Memory B cell (primary cell): Measurements from ENCODE around the gene PRCP.

ENCODE experiments used
- ATAC-seq: fragments of 150-1000 bp; cut with Tn5 transposase; 2 replicates; pipeline ENCODE4 v1.10.0; 2021; ENCODE audit warnings: low read depth, mild to moderate bottlenecking, moderate library complexity
- DNase-seq, 2 donors: peaks; one replicate each; pipeline ENCODE4 v3.0.0; 2022; ENCODE audit warnings: low spot score in 2 of 2
- H3K27ac Mint-ChIP-seq: one replicate; pipeline ENCODE4 v1.8.0; 2022; ENCODE audit warnings: mild to moderate bottlenecking, moderate library complexity, mixed read lengths
- H3K27me3 Mint-ChIP-seq: one replicate; pipeline ENCODE4 v1.8.0; 2022; ENCODE audit warnings: mixed read lengths
- H3K36me3 Mint-ChIP-seq: one replicate; pipeline ENCODE4 v1.8.0; 2022; ENCODE audit warnings: mild to moderate bottlenecking, mixed read lengths
- H3K4me1 Mint-ChIP-seq: one replicate; pipeline ENCODE4 v1.8.0; 2022; ENCODE audit warnings: mixed read lengths
- H3K4me3 Mint-ChIP-seq: one replicate; pipeline ENCODE4 v1.8.0; 2022; ENCODE audit warnings: mild to moderate bottlenecking, moderate library complexity, mixed read lengths
- H3K9me3 Mint-ChIP-seq: one replicate; pipeline ENCODE4 v1.8.0; 2022; ENCODE audit warnings: mixed read lengths

Gene PRCP

GRCh38 chr11:82854242-82854641, 46.0 kb downstream of the PRCP start:
- no peak for ATAC-seq

GRCh38 chr11:82848829-82849228, 51.4 kb downstream of the PRCP start:
- H3K4me1 Mint-ChIP-seq: peaks cover 7% of the 10 kb centered on the region
- H3K27ac Mint-ChIP-seq: no peak overlapping the region
- no peaks in the 10 kb centered on the region for H3K27me3 Mint-ChIP-seq
- ATAC-seq (no peak), DNase-seq (no peak)
- no peaks in the 10 kb centered on the region for H3K9me3 Mint-ChIP-seq
- no peak overlapping the region for H3K4me3 Mint-ChIP-seq
- H3K36me3 Mint-ChIP-seq: peaks cover 19% of the 10 kb centered on the region

More at GRCh38 chr11:82854242-82854641, 46.0 kb downstream of the PRCP start:
- H3K27me3 Mint-ChIP-seq: no peaks in the 10 kb centered on the region
- H3K9me3 Mint-ChIP-seq: peaks cover 4% of the 10 kb centered on the region
- DNase-seq: no peak
- no peak overlapping the region for H3K4me3 Mint-ChIP-seq
- H3K36me3 Mint-ChIP-seq: peaks cover 23% of the 10 kb centered on the region
- H3K27ac Mint-ChIP-seq: no peak overlapping the region
- peaks cover 17% of the 10 kb centered on the region for H3K4me1 Mint-ChIP-seq

GRCh38 chr11:82845356-82846353, 54.6 kb downstream of the PRCP start:
- no peak for ATAC-seq
- Mint-ChIP-seq H3K36me3 (peaks cover 30% of the 10 kb centered on the region), H3K9me3 (no peaks in the 10 kb centered on the region), H3K27ac (no peak overlapping the region), H3K27me3 (no peaks in the 10 kb centered on the region), H3K4me3 (no peak overlapping the region), H3K4me1 (no peaks in the 10 kb centered on the region)
- DNase-seq: no peak

- Mint-ChIP-seq H3K4me3 (no peak overlapping the region), H3K27ac (no peak overlapping the region), H3K9me3 (no peaks in the 10 kb centered on the region), H3K4me1 (peaks cover 3% of the 10 kb centered on the region), H3K27me3 (no peaks in the 10 kb centered on the region), H3K36me3 (peaks cover 37% of the 10 kb centered on the region)
- ATAC-seq (no peak), DNase-seq (no peak)
These were observed 57.0 kb downstream of the PRCP start for GRCh38 chr11:82843057-82843795.

GRCh38 chr11:82842019-82842418, 58.2 kb downstream of the PRCP start:
- Mint-ChIP-seq H3K36me3 (peaks cover 42% of the 10 kb centered on the region), H3K9me3 (no peaks in the 10 kb centered on the region), H3K27me3 (no peaks in the 10 kb centered on the region), H3K27ac (no peak overlapping the region), H3K4me3 (no peak overlapping the region), H3K4me1 (peaks cover 3% of the 10 kb centered on the region)
- DNase-seq (no peak), ATAC-seq (no peak)

- DNase-seq (no peak), ATAC-seq (no peak)
- Mint-ChIP-seq H3K9me3 (peaks cover 2% of the 10 kb centered on the region), H3K36me3 (peaks cover 60% of the 10 kb centered on the region), H3K4me1 (peaks cover 3% of the 10 kb centered on the region), H3K27ac (no peak overlapping the region), H3K4me3 (no peak overlapping the region), H3K27me3 (no peaks in the 10 kb centered on the region)
These were observed 62.6 kb downstream of the PRCP start for GRCh38 chr11:82837650-82838049.

GRCh38 chr11:82832983-82833382, 67.2 kb downstream of the PRCP start:
- peaks cover 2% of the 10 kb centered on the region for H3K9me3 Mint-ChIP-seq
- H3K4me1 Mint-ChIP-seq: no peaks in the 10 kb centered on the region
- ATAC-seq: no peak
- H3K27ac Mint-ChIP-seq: no peak overlapping the region
- peaks cover 55% of the 10 kb centered on the region for H3K36me3 Mint-ChIP-seq
- H3K4me3 Mint-ChIP-seq: no peak overlapping the region
- H3K27me3 Mint-ChIP-seq: no peaks in the 10 kb centered on the region
- DNase-seq: no peak

- Mint-ChIP-seq H3K27ac (no peak overlapping the region), H3K4me1 (no peaks in the 10 kb centered on the region), H3K27me3 (no peaks in the 10 kb centered on the region), H3K36me3 (peaks cover 51% of the 10 kb centered on the region), H3K9me3 (peaks cover 2% of the 10 kb centered on the region), H3K4me3 (no peak overlapping the region)
- no peak for ATAC-seq
- no peak for DNase-seq
These were observed 68.9 kb downstream of the PRCP start for GRCh38 chr11:82831364-82831763.

- Mint-ChIP-seq H3K4me1 (no peaks in the 10 kb centered on the region), H3K27ac (no peak overlapping the region), H3K9me3 (peaks cover 2% of the 10 kb centered on the region), H3K27me3 (no peaks in the 10 kb centered on the region), H3K4me3 (no peak overlapping the region), H3K36me3 (peaks cover 50% of the 10 kb centered on the region)
- DNase-seq (no peak), ATAC-seq (no peak)
These were observed 69.5 kb downstream of the PRCP start for GRCh38 chr11:82830746-82831145.

- H3K27me3 Mint-ChIP-seq: no peaks in the 10 kb centered on the region
- peaks cover 49% of the 10 kb centered on the region for H3K36me3 Mint-ChIP-seq
- ATAC-seq: no peak
These were observed 71.1 kb downstream of the PRCP start for GRCh38 chr11:82829101-82829500.

GRCh38 chr11:82828472-82828871, 71.8 kb downstream of the PRCP start:
- H3K36me3 Mint-ChIP-seq: peaks cover 49% of the 10 kb centered on the region
- peaks cover 2% of the 10 kb centered on the region for H3K9me3 Mint-ChIP-seq
- DNase-seq (no peak), ATAC-seq (no peak)
- no peak overlapping the region for H3K27ac Mint-ChIP-seq
- no peaks in the 10 kb centered on the region for H3K27me3 Mint-ChIP-seq
- H3K4me1 Mint-ChIP-seq: no peaks in the 10 kb centered on the region
- H3K4me3 Mint-ChIP-seq: no peak overlapping the region

More at GRCh38 chr11:82829101-82829500, 71.1 kb downstream of the PRCP start:
- peaks cover 2% of the 10 kb centered on the region for H3K9me3 Mint-ChIP-seq
- no peaks in the 10 kb centered on the region for H3K4me1 Mint-ChIP-seq
- H3K27ac Mint-ChIP-seq: no peak overlapping the region
- DNase-seq: no peak
- H3K4me3 Mint-ChIP-seq: no peak overlapping the region

- H3K4me3 Mint-ChIP-seq: no peak overlapping the region
- H3K9me3 Mint-ChIP-seq: no peaks in the 10 kb centered on the region
- H3K4me1 Mint-ChIP-seq: no peaks in the 10 kb centered on the region
- H3K27me3 Mint-ChIP-seq: no peaks in the 10 kb centered on the region
- no peak overlapping the region for H3K27ac Mint-ChIP-seq
- ATAC-seq (no peak), DNase-seq (no peak)
- H3K36me3 Mint-ChIP-seq: peaks cover 39% of the 10 kb centered on the region
These were observed 73.7 kb downstream of the PRCP start for GRCh38 chr11:82826526-82826925.

- Mint-ChIP-seq H3K36me3 (peaks cover 35% of the 10 kb centered on the region), H3K4me3 (no peak overlapping the region), H3K27ac (no peak overlapping the region), H3K9me3 (no peaks in the 10 kb centered on the region), H3K27me3 (no peaks in the 10 kb centered on the region), H3K4me1 (no peaks in the 10 kb centered on the region)
- DNase-seq: no peak
- ATAC-seq: no peak
These were observed 76.3 kb downstream of the PRCP start for GRCh38 chr11:82823647-82824619.
